ENCODE data around the gene CYP11A1.
"Not testable (repeated sequence)": the region's sequence is repeated elsewhere in the genome, so short reads cannot be mapped to it uniquely, and the experiment has no call there.

The CYP11A1 gene

DNA sequence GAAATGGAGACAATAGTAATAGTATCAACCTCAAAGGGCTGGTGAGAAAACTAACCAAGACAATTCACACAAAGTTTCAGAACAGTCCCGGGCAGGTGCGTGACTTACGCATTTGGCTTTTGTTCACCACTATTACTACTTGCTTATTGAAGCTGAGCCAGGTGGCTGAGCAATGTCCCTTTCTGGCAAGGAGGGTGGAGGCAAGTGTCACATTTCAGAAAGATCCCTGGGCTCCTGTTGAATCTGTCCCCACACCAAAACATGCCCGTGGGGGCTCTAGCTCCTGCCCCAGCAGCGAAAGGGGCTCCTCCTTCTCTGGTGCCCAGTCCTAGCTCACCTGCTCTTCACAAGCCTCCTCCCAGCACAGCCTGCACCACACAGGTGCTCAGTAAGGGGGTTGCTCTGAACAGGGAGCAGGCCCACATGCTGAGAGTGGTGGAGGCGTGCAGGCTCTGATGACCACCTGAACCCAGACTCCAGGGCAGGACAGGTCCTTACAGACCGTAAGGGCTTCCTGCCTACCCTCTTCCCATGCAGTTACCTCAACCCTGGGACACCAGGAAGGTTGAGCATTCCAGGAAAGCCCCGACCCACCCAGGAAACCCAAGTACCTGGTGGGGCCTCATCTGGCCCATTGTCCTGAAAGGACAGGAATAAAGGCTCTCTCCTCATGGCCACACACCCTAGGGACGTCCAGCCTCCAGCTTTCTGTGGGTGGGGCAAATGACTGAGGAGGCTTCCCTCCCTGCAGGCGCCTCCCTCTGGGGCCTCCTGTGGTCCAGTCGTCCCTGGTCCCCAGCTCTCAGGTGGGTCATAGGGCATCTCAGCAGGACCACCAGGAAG is 33.7 kb upstream of the CYP11A1 start:
- no peak for DNase-seq (ENCODE audit: low read depth)

DNA sequence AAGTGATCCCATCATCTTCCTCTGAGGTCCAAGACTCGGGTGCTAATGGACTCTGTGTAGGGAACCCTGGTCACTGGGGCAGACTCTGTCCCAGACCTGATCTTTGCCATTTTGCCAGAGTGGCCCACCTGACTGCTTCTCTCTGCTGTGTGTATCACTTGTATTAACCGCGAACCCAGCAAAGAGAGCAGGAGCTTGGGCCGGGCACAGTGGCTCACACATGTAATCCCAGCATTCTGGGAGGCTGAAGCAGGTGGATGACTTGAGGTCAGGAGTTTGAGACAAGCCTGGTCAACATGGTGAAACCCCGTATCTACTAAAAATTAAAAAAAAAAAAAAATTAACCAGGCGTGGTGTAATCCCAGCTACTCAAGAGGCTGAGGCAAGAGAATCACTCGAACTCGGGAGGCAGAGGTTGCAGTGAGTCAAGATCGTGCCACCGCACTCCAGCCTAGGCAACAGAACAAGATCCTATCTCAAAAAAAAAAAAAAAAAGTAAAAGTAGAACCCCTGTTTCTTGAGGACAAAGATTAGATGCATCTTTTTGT is 32.9 kb upstream of the CYP11A1 start:
- no peak for DNase-seq (ENCODE audit: low read depth)

DNA sequence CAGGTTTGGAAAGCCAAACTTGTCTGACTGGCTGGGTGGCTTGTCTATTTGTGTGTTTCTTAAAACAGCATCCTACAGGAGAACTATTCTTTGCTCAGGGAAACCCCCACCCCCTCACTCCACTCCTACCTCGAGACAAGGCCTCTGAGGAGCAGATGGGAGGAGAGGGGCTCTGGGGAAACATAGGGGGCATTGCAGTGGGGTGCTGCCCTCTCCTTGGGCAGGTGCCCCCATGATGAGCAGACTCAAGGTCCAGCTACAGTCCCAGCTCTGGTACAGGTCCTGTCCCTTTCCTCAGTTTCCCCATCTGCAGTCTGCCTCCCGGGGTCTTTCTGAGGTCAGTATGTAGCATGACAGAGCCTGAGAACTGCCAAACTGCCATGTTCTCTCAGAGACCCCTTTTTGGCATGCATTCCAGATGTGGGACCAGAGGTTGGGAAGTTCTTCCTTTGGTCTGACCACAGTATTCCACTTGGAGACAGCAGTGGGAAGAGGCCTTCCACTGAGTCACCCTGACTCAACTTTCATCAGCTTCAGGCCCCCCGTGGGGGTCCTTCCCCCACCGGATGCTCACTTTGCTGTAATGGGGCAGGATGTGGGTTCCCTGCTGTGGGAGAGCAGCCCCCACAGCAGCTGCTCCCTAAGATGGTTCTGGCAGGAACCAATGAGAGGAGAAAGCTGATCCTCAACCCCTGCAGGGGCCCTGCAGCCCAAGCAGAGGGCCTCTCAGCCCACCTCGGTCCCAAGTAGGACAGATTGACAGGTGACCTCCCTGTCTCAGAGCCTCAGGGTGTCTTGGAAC is 32.3 kb upstream of the CYP11A1 start:
- no peak for DNase-seq (ENCODE audit: low read depth)

DNA sequence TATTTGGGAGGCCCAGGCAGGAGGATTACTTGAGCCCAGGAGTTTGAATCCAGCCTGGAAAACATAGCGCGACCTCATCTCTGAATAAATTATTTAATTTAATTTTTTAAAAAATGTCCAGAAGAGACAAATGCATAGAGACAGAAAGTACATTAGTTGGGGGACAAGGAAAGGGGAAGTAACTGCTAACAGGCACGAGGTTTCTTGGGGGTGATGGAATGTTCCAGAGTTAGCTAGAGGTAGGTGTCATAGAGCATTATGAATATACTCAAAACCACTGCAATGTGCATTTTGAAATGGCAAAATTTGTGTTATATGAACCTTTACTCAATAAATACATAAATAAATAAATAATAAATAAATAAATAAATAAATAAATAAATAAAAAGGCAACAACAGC is 31.7 kb upstream of the CYP11A1 start:
- DNase-seq (ENCODE audit: low read depth): no peak

DNA sequence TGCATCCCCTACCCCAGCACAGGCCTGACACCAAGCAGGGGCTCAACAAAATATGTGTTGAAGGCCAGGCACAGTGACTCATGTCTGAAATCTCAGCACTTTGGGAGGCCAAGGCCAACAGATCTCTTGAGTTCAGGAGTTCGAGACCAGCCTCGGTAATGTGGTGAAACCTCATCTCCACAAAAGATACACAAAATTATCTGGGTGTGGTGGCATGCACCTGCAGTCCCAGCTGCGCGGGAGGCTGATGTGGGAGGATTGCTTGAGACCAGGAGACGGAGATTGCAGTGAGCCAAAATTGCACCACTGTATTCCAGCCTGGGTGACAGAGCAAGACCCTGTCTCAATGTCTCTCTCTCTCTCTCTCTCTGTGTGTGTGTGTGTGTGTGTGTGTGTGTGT is 30.7 kb upstream of the CYP11A1 start:
- no peak for DNase-seq (ENCODE audit: low read depth)

DNA sequence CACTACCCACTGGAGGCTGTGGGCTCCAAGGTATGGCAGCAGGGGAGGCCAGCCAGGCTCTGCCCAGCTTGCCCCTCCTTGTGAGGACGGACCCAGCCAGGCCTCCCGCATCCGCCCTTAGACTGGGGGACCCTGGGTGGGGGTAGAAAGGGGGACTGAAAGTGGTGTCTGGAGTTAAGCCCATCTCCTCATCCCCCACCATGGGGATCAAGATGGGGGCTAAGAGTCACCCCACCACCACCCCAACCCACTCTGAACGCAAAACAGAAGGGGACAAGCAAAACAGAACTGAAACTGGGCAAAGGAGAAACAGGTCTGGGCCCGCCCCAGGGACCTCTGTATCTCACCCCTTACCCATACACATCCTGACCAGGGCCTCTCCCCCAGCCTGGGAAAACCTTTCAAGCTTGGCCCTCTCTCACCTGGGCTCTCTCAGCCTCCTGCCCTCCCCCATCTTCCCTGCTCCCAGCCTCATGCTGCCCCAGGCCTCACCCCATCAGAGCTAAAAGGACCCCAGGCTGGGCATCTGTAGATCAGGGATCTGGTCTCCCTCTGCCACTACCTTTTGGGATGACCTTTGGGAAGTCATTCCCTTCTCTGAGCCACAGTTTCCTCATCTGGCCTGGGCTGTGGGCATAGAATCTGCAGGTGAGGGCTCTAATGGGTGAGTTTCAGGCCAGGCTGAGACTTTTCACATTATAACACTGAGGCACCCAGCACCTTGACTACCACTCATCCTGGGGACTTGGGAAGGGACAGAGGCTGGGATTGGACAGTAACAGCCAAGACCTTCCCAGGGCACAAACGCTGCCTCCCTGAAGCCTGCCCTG is 30.0 kb upstream of the CYP11A1 start:
- no peak for DNase-seq (ENCODE audit: low read depth)

DNA sequence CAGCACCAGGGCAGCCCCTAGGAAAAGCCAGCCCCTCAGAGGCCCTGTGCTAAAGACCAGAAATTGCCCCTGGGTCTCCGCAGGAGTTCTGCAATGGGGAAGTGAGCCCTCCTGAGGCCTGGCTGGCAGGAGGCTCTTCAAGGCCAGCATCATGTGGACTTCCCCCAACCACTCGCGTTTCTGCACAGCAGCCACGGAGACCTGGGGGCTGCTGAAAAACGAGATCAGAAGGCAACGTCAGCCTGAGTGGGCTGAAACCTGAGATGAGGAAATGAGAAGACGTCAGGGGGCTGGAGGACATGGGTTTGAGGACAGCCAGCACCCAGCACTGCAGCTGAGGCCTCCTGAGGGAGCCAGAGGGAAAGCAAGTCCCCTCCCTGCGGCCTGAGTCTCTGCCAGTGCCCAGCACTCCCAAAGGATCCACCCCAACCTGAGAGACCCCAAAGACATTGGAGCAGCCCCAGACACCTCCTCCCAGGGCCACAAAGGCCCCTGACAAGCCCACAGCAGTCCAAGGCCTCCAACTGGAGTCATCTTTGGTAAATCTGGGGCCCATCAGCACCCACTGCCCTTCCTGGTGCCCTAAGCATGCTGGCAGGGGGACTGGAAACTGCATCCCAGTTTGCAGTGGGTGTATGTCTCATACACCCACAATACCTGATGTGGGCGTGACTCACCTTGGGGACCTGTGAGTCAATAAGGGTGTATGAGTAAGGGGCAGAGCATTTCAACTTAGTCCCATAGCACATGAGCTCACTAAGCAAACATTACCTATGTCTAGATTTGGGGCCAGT is 29.2 kb upstream of the CYP11A1 start:
- no peak for DNase-seq (ENCODE audit: low read depth)

DNA sequence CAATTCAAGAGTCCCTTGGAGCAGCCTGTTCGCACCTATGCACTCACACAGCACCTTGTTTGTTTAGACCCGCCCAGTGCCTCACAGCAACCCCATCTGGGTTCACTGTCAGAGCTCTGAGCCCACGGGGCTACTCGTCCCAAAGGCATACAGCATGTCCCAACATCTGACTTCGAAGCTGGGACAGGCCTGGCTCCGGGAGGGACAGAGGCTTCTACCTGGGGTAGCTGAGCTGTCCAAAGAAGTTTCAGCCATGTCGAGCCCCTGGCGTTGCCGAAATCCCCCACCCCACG is 28.6 kb upstream of the CYP11A1 start:
- DNase-seq (ENCODE audit: low read depth): no peak

DNA sequence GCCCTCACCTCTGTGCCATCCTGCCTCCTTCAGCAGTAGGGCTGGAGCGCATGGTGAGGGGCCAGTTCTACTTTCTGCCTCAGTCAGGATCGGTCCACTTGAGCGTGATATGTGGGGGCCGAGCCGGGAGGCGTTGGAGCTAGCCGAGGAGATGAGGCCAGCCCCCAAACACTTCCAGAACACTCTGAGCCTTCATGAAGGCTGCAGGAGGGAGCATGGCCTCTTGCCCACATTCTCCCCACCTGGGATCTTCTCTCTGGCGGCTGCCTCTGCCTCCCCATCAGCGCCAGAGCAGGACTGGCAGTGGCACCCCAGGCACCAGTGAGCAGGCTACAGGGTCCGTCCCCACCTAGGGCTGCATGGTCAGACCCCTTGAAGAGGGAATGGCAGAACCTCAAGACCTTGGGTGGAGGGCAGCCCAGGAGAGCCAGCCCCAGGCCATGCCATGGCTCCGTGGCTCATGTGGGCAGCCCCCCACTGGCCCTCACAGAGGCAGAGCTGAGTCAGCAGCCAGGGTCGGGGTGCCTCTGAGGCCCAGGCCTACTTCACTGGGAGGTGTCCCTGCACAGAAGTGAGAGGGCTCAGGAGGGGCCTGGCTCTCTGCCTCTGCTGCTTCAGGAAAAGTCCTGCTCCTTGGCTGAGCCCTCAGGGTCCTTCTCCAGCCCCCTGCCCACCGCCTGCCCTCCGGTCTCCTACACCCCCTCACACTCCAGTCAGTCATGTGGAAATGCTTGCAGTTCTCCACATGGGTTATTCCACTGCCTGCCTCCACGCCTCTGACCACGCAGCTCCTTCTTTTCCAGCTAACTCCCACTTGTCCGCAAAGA is 28.1 kb upstream of the CYP11A1 start:
- no peak for DNase-seq (ENCODE audit: low read depth)

DNA sequence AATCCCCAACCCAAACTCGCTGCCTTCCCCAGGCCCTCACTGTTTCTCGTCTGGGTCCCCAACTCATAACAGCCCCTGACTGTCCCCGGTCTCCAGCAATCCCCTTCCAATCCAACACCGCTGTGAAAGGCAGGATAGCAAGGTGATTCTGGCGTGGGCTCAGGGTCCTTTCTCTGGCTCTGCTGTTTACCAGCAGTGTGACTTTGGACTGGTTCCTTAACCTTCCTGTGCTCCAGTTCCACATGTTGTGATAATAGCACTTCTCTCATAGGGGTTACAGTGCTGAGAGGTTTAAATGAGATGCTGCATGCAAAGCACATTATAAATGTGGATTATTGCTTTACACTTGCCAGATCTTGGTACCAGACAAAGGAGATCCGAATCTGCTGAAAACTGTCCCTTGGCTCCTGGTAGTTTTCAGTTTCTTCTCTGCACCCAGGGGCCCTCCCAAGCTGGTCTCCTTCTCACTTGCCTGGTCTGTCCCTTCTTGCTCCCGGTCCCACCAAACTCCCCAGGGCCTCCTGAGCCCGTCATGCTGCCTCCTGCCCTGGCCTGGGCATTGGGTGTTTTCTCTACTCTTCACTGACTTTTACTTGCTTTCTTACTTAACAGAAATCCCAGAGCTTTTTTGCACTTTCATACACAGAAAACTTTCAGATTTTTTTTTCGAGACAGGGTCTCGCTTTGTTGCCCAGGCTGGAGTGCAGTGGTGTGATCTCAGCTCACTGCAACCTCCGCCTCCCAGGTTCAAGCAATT is 26.8 kb upstream of the CYP11A1 start:
- DNase-seq (ENCODE audit: low read depth): no peak

DNA sequence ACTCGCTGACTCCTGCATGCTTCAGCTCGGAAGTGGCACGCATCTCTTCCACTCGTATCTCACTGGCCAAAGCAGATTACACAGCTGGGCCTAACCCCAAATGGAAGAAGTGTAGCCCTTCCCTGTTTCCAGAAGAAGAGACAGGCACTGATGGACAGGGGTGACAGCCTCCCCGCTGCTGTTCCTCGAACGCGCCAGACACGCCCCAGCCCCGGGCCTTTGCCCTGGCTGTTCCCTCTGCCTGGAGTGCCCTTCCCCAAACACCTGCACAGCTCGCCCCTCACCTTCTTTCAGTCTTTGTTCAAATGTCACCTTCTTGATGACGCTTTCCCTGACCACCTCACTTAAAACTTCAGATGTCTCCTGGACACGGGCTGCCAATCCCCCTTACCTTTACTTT is 26.0 kb upstream of the CYP11A1 start:
- no peak for DNase-seq (ENCODE audit: low read depth)

DNA sequence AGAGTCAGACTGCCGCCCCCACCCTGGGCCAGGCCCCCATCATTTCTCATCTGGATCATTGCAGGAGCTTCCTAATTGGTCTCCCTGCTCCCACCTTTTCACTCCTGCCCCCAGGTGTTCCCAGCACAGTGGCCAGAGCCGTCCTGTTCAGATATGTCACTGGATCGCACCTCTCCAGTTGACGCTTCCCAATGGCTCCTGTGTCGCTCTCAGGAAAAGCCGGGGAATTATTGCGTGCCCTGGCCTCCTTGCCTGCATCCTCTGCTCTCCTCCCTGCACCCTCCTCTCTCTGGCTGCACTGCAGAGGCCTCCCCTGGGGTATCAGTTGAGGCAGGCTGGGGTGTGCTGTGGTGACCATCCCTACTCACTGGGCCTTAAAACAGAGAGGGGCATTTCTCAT is 25.5 kb upstream of the CYP11A1 start:
- DNase-seq (ENCODE audit: low read depth): no peak

DNA sequence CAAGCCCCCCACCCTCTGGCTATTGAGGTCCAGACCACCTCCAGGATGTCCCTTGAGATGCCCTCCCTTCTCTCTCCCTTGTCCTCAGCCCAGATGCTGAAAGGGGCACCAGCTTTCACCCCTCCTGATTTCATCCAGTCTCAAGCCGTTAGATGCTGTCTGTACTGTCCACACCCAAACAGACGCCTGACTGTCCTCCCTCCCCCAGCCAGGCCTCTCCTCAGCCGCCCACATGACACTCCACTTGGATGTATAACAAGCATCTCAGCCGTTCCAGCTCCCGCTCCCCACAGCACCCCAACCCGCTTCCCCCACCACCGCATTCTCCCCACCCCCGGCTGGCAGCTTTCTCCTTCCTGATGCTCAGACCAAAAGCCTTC is 25.0 kb upstream of the CYP11A1 start:
- no peak for DNase-seq (ENCODE audit: low read depth)

DNA sequence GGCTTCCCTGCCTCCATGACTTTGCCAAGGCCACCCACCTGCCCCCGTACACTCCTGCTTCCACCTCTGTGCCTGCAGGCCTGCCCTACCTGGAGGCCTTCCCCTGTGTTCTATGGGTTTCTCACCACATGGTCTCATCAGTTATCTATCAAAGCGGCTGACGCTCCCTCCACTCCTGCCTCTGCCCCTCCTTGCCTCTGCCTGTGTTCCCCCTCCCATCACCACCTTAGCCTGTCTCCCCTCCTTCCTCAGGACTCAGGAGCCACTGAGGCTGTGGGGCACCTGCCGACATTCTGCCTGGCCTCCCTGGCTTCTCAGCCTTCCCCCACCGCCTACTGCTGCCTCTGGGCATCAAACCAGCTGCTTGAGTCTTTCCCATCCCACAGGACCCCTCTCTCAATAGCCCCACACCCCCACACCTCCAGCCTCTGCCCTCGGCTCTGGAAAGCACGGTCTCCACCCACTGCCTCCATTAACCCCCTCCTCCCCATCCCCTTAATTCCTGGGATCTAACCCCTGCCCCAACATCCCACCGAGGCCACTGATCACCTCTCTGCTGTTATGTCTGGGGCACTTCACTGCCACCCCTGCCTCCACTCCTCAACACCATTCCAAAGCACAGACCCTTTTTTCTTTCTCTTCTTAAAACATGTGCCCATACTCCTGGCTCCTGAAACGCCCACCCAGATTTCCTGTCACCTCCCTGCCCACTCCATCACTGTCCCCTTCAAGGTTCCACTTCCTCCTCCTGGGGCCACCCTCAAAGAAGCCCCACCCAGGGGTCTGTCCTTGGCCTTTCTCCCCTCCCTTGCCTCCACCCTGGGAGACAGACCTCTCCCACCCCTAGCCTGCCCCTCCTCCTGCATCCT is 24.4 kb upstream of the CYP11A1 start:
- DNase-seq (ENCODE audit: low read depth): no peak

DNA sequence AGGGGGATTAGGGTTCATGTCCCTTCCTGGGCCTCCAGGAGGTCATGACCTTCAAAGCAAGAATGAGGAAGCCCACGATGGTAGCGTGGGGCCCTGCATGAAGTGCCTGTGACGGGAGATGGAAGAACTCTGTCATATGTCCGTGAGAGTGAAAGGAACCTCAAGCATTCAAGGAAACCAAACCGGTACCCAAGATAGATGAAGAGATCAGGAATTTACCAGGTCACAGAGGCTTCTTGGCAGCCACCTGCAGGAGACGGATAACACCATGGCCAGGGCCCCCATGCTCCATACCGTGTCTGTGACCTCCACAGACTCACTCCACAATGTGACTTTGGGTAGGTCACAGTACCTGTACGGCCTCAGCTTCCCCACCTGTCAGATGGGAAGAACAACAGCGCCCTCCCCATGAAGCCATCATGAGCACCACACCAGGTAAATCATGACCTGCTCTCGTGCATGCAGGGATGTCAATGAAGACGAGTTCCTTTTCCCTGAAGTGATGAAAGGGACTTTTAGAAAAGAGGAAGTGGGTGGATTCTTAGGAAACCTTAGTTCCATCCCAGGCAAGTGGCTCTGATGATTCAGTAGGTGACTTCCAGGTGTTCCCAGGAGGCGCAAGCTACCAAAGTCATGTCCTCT is 23.3 kb upstream of the CYP11A1 start:
- no peak for DNase-seq (ENCODE audit: low read depth)

DNA sequence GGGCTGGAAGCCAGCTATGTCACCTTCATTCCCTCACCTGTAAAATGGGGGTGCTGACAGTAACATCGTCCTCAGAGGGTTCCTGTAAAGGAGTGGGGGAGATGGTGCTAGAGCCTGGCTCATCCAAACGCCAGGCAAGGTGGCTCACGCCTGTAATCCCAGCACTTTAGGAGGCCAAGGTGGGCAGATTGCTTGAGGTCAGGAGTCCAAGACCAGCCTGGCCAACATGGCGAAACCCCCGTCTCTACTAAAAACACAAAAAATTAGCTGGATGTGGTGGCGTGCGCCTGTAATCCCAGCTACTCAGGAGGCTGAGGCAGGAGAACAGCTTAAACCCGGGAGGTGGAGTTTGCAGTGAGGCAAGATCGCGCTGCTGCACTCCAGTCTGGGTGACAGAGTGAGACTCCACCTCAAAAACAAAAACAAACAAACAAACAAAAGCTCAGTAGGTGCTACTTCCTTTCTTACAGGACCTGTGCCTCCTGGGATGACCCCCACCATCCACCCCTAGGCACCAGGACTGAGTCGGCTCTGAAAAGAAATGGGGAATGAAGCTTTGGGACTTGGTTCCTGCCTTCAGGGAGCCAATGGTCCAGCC is 22.7 kb upstream of the CYP11A1 start:
- DNase-seq (ENCODE audit: low read depth): not testable (repeated sequence)

DNA sequence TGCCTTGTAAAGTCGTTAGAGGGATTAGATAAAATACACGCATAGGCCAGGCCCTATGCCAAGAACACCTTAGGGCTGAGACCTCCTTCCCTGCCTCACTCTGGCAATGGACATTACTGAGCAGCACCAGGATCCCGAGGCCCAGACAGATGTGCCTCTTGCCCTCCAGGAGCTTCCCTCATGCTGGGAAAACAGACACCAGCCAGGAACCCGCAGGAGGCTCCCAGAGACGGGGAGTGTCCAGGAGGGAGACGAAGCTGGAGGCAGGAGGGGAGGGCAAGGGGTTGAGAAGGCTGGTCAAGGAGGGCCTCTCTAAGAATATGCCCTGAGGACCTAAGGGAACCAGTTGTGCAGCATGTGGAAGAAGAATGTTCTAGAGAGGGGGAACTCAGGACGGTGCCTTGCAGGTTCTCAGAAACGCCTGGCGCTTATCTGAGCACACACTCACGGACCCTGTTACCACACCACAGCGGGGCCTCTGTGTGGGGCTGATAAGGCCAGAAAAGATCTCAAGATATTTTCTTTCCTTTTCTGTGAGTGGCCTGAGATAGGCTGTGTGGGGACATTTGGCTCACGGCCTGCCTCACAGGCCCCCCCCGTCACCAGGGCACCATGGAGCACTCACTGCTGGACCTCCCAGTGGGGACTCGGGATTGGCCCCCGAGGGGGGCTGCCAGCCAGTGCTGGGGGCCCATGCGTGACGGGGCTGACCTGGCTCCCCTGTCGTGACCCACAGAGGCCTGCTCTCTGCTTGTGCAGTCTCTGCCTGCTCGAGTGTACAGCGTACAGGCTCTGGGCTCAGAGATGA is 22.0 kb upstream of the CYP11A1 start:
- no peak for DNase-seq (ENCODE audit: low read depth)

Measured in T follicular helper cell (primary cell).